SU-DHL-6 (cell line): ENCODE results near the gene MPLKIP.

Experiments used
- H2AFZ ChIP-seq: fragments of 200-600 bp; sonication (generic); 2 replicates; pipeline ENCODE4 v1.6.1; 2014; ENCODE audit warnings: low read depth, mild to moderate bottlenecking, moderate library complexity, mixed read lengths, antibody characterized with exemption, low read length; ENCODE audit not compliant: severe bottlenecking
- H3F3A ChIP-seq: fragments of 200-600 bp; shearing (Covaris generic); 2 replicates; pipeline ENCODE4 v1.6.0; 2016; ENCODE audit warnings: antibody characterized with exemption, mild to moderate bottlenecking; ENCODE audit not compliant: insufficient read depth
- H3K27ac ChIP-seq: fragments of 200-600 bp; sonication (generic); 2 replicates; pipeline ENCODE4 v1.5.1; 2016; ENCODE audit warnings: low read depth, mild to moderate bottlenecking, low read length, moderate library complexity, mixed read lengths
- H3K27me3 ChIP-seq: fragments of 200-600 bp; sonication (generic), shearing (Covaris generic); 2 replicates; pipeline ENCODE4 v1.6.0; 2014; ENCODE audit warnings: mild to moderate bottlenecking, low read length
- H3K36me3 ChIP-seq: fragments of 200-600 bp; sonication (generic); 2 replicates; pipeline ENCODE4 v1.6.1; 2014; ENCODE audit warnings: mild to moderate bottlenecking, low read length, mixed read lengths
- H3K4me2 ChIP-seq: fragments of 300-600, 200-600 bp; shearing (Covaris generic), sonication (generic); 2 replicates; pipeline ENCODE4 v1.6.0; 2014; ENCODE audit warnings: low read length, low read depth, mild to moderate bottlenecking; ENCODE audit not compliant: poor library complexity, severe bottlenecking
- H3K4me3 ChIP-seq: fragments of 200-600 bp; sonication (generic); 2 replicates; pipeline ENCODE4 v1.5.1; 2014; ENCODE audit warnings: antibody characterized with exemption, low read length, mild to moderate bottlenecking, mixed read lengths; ENCODE audit not compliant: insufficient read depth, poor library complexity, severe bottlenecking
- H3K79me2 ChIP-seq: fragments of 200-600 bp; sonication (generic); 2 replicates; pipeline ENCODE4 v1.6.1; 2014; ENCODE audit warnings: mild to moderate bottlenecking, low read length, moderate library complexity; ENCODE audit not compliant: insufficient read depth
- H3K9ac ChIP-seq: fragments of 200-600 bp; sonication (generic); 2 replicates; pipeline ENCODE4 v1.7.0; 2014; ENCODE audit warnings: mild to moderate bottlenecking, low read length
- H3K9me2 ChIP-seq: fragments of 200-600 bp; sonication (generic); replicated peaks from 2 replicates; pipeline ENCODE4 v1.6.1; 2014; ENCODE audit warnings: low read length; ENCODE audit not compliant: insufficient read depth
- H3K9me3 ChIP-seq: fragments of 200-600 bp; sonication (generic); 2 replicates; pipeline ENCODE4 v1.6.1; 2014; ENCODE audit warnings: low read length, mixed read lengths; ENCODE audit not compliant: insufficient read depth
- H4K20me1 ChIP-seq: fragments of 200-600 bp; sonication (generic); 2 replicates; pipeline ENCODE4 v1.6.1; 2014; ENCODE audit warnings: low read depth, mild to moderate bottlenecking, antibody characterized with exemption, low read length, moderate library complexity, mixed read lengths
- EZH2phosphoT487 ChIP-seq: fragments of 200-600 bp; sonication (generic), shearing (Covaris generic); conservative IDR thresholded peaks from 2 replicates; pipeline ENCODE4 v1.6.1; 2018; ENCODE audit warnings: mild to moderate bottlenecking, antibody characterized with exemption, low read length, moderate library complexity, mixed read lengths
- TF ChIP-seq, protein P1 (sequence below): fragments of 200-600 bp; sonication (generic); IDR thresholded peaks from one replicate; pipeline ENCODE4 v1.5.1; 2017; ENCODE audit warnings: antibody characterized with exemption, mild to moderate bottlenecking, low read length, moderate library complexity; ENCODE audit not compliant: insufficient read depth, poor library complexity, severe bottlenecking

Gene MPLKIP

GRCh38 chr7:40101201-40101600, 33.2 kb downstream of the MPLKIP start:
- TF ChIP-seq, protein P1, sequence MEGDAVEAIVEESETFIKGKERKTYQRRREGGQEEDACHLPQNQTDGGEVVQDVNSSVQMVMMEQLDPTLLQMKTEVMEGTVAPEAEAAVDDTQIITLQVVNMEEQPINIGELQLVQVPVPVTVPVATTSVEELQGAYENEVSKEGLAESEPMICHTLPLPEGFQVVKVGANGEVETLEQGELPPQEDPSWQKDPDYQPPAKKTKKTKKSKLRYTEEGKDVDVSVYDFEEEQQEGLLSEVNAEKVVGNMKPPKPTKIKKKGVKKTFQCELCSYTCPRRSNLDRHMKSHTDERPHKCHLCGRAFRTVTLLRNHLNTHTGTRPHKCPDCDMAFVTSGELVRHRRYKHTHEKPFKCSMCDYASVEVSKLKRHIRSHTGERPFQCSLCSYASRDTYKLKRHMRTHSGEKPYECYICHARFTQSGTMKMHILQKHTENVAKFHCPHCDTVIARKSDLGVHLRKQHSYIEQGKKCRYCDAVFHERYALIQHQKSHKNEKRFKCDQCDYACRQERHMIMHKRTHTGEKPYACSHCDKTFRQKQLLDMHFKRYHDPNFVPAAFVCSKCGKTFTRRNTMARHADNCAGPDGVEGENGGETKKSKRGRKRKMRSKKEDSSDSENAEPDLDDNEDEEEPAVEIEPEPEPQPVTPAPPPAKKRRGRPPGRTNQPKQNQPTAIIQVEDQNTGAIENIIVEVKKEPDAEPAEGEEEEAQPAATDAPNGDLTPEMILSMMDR = no peak
- no peak for TF ChIP-seq EZH2phosphoT487
- peaks cover 6% of the 10 kb centered on the region; the same call in 1 of the 2 replicates for H3K36me3 ChIP-seq
- no peak overlapping the region for H3K4me3 ChIP-seq
- H3K27me3 ChIP-seq = no peaks in the 10 kb centered on the region
- no peaks in the 10 kb centered on the region for H3K9me3 ChIP-seq
- H3F3A ChIP-seq = 0 out of 2 replicates have a peak, but pooled peaks cover 4% of the 10 kb centered on the region
- no peak overlapping the region for H3K9ac ChIP-seq
- H3K4me2 ChIP-seq = no peak overlapping the region
- no peaks in the 10 kb centered on the region for H3K79me2 ChIP-seq
- no peak overlapping the region for H2AFZ ChIP-seq
- H3K9me2 ChIP-seq = no peaks in the 10 kb centered on the region
- no peaks in the 10 kb centered on the region for H4K20me1 ChIP-seq
- H3K27ac ChIP-seq = no peak overlapping the region

- 0 out of 2 replicates have a peak, but pooled peaks cover 4% of the 10 kb centered on the region for H3F3A ChIP-seq
- no peaks in the 10 kb centered on the region for H3K79me2 ChIP-seq
- no peak overlapping the region for H2AFZ ChIP-seq
- no peak overlapping the region for H3K27ac ChIP-seq
- H3K9me2 ChIP-seq = no peaks in the 10 kb centered on the region
- H3K27me3 ChIP-seq = no peaks in the 10 kb centered on the region
- H3K4me2 ChIP-seq = no peak overlapping the region
- H3K9ac ChIP-seq = no peak overlapping the region
- peaks cover 13% of the 10 kb centered on the region; the same call in 1 of the 2 replicates for H3K36me3 ChIP-seq
- H4K20me1 ChIP-seq = no peaks in the 10 kb centered on the region
- no peaks in the 10 kb centered on the region for H3K9me3 ChIP-seq
- no peak overlapping the region for H3K4me3 ChIP-seq
- TF ChIP-seq, protein P1 = no peak
- no peak for TF ChIP-seq EZH2phosphoT487
Measured at GRCh38 chr7:40099837-40100236, 34.6 kb downstream of the MPLKIP start.

DNA sequence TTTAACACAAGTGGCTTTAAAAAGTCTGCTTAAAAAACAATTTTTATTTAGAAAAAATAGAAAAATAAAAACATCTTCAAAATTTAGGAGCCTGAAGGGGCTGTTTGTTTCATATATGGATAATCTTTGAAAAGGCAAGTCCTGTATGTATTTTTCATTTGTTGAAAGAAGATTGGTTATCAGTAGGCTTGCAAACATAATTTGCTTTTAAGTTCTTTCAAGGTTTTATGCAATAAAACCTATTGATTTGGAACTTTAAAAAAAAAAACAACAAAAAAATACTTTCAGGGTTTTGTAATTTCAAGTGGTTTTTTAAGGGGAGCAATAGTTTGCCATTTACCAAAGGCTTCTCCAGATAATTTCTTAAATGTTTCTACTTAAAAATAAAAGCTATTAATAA, 35.6 kb downstream of the MPLKIP start:
- Histone ChIP-seq H3K27me3 (no peaks in the 10 kb centered on the region), H3K79me2 (no peaks in the 10 kb centered on the region), H3K9me3 (no peaks in the 10 kb centered on the region), H4K20me1 (no peaks in the 10 kb centered on the region), H3K4me3 (no peak overlapping the region), H3K9ac (no peak overlapping the region), H3K27ac (no peak overlapping the region), H3K4me2 (no peak overlapping the region), H3F3A (0 out of 2 replicates have a peak, but pooled peaks cover 4% of the 10 kb centered on the region), H3K9me2 (no peaks in the 10 kb centered on the region), H2AFZ (no peak overlapping the region), H3K36me3 (peaks cover 21% of the 10 kb centered on the region; the same call in 1 of the 2 replicates)
- no peak for TF ChIP-seq EZH2phosphoT487
- TF ChIP-seq, protein P1 = no peak
